Measurements from ENCODE around the gene EHBP1.

Gene EHBP1

GRCh38 chr2:62966991-62967390, 261.5 kb downstream of the EHBP1 start:
- TF ChIP-seq, protein P1, sequence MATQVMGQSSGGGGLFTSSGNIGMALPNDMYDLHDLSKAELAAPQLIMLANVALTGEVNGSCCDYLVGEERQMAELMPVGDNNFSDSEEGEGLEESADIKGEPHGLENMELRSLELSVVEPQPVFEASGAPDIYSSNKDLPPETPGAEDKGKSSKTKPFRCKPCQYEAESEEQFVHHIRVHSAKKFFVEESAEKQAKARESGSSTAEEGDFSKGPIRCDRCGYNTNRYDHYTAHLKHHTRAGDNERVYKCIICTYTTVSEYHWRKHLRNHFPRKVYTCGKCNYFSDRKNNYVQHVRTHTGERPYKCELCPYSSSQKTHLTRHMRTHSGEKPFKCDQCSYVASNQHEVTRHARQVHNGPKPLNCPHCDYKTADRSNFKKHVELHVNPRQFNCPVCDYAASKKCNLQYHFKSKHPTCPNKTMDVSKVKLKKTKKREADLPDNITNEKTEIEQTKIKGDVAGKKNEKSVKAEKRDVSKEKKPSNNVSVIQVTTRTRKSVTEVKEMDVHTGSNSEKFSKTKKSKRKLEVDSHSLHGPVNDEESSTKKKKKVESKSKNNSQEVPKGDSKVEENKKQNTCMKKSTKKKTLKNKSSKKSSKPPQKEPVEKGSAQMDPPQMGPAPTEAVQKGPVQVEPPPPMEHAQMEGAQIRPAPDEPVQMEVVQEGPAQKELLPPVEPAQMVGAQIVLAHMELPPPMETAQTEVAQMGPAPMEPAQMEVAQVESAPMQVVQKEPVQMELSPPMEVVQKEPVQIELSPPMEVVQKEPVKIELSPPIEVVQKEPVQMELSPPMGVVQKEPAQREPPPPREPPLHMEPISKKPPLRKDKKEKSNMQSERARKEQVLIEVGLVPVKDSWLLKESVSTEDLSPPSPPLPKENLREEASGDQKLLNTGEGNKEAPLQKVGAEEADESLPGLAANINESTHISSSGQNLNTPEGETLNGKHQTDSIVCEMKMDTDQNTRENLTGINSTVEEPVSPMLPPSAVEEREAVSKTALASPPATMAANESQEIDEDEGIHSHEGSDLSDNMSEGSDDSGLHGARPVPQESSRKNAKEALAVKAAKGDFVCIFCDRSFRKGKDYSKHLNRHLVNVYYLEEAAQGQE (IDR thresholded peaks at IDR 0.05; ENCODE audit: insufficient read depth in 1 of 2, low read depth in 2 of 2, low read length in 2 of 2), result no peak
- TF ChIP-seq SIN3A (IDR thresholded peaks at IDR 0.05; ENCODE audit: borderline replicate concordance, insufficient read depth, low read length) (no peak), TAF1 (IDR thresholded peaks at IDR 0.05; ENCODE audit: borderline replicate concordance, insufficient read depth, low read length) (no peak)

DNA sequence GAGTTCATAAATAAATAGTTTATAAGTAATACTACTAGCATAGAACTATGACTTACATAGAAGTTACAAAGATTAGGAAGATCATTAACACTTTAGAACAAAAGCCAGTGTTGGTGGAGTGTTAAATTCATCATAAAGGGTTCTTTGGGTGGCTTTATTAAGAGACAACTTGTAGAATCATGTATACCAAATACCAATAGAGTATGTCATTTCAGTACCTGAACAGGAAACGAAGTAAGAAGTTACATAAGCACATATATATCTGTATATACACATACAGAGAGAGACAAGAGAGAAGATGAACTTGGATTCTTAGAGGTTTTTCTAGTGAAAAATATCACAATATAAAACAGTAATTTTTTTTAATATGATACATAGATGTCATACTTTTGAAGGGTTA, 262.7 kb downstream of the EHBP1 start:
- TF ChIP-seq TAF1 (IDR thresholded peaks at IDR 0.05; ENCODE audit: borderline replicate concordance, insufficient read depth, low read length), result no peak
- TF ChIP-seq POLR2AphosphoS5 (IDR thresholded peaks at IDR 0.05; ENCODE audit: low read depth, low read length), result no peak

DNA sequence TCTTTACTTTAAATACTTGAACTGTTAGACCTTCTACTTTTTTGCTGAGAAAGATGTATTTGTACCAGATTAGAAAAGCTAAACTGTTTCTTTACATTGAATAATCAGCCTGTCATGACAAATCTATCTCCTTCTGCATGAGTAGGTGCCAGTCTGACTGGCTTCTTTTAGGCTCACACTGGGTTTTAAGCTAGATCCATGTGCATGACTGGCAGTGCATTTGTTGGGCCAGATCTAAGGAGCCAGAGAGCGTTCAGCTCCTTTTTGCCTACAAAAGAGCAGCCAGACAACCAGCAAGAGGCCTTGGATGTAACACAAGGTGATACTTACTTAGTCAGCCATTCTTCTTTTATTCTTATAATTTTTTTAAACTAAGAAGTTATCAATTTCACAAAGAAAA, 263.2 kb downstream of the EHBP1 start:
- no peak for TF ChIP-seq POLR2AphosphoS5 (IDR thresholded peaks at IDR 0.05; ENCODE audit: low read depth, low read length)
- no peak for TF ChIP-seq FOXP2 (optimal IDR thresholded peaks at IDR 0.05; ENCODE audit: borderline replicate concordance, extremely low read depth, extremely low read length, insufficient read depth)
- TF ChIP-seq, protein P1 (IDR thresholded peaks at IDR 0.05; ENCODE audit: insufficient read depth in 1 of 2, low read depth in 2 of 2, low read length in 2 of 2), result no peak
- no peak for TF ChIP-seq SIN3A (IDR thresholded peaks at IDR 0.05; ENCODE audit: borderline replicate concordance, insufficient read depth, low read length)
- TF ChIP-seq TAF1 (IDR thresholded peaks at IDR 0.05; ENCODE audit: borderline replicate concordance, insufficient read depth, low read length), result no peak

- no peak for TF ChIP-seq SIN3A (IDR thresholded peaks at IDR 0.05; ENCODE audit: borderline replicate concordance, insufficient read depth, low read length)
Observed at GRCh38 chr2:62971936-62972335, 266.4 kb downstream of the EHBP1 start.

DNA sequence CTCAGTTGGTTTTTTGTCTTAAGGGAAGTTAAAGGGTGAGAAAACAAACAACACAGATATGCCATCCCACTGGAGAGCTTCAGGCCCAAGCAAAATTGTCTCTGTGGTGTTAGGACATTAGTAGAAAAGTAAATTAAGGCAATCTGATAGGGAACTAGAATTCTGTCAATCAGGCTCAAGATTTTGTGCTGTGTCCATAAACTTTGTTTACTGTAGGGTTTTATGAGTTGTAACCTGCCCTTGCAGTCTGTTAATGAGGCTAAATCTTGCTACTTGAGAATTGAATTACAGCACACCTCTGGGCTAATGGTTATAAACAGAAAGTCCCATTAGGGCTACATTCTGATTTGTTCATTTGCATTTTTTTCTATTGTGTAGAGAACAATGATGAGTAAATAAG, 267.1 kb downstream of the EHBP1 start:
- no peak for TF ChIP-seq SIN3A (IDR thresholded peaks at IDR 0.05; ENCODE audit: borderline replicate concordance, insufficient read depth, low read length)
- no peak for TF ChIP-seq TAF1 (IDR thresholded peaks at IDR 0.05; ENCODE audit: borderline replicate concordance, insufficient read depth, low read length)
- no peak for TF ChIP-seq POLR2AphosphoS5 (IDR thresholded peaks at IDR 0.05; ENCODE audit: low read depth, low read length)
- no peak for TF ChIP-seq FOXP2 (optimal IDR thresholded peaks at IDR 0.05; ENCODE audit: borderline replicate concordance, extremely low read depth, extremely low read length, insufficient read depth)
- TF ChIP-seq, protein P1 (IDR thresholded peaks at IDR 0.05; ENCODE audit: insufficient read depth in 1 of 2, low read depth in 2 of 2, low read length in 2 of 2), result no peak

DNA sequence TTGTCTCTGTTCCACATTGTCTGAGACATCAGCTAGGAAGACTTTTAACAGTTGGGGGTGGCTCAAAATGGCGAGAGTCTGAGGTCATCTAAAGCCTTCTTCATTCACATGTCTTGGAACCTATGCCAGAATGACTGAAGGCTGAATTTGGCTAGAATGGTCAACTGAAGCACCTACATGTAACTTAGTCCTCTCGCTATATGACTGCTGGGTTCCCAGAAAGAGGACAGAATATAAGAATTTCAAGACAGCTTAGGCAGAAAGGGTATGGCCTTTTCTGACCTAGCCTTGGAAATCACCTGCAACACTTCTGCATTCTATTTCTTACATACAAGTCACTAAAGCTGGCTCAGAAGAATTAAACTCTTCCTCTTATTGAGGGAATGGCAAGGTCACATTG, 269.5 kb downstream of the EHBP1 start:
- TF ChIP-seq TAF1 (IDR thresholded peaks at IDR 0.05; ENCODE audit: borderline replicate concordance, insufficient read depth, low read length) (no peak), POLR2AphosphoS5 (IDR thresholded peaks at IDR 0.05; ENCODE audit: low read depth, low read length) (no peak), FOXP2 (optimal IDR thresholded peaks at IDR 0.05; ENCODE audit: borderline replicate concordance, extremely low read depth, extremely low read length, insufficient read depth) (no peak), SIN3A (IDR thresholded peaks at IDR 0.05; ENCODE audit: borderline replicate concordance, insufficient read depth, low read length) (no peak)
- TF ChIP-seq, protein P1 (IDR thresholded peaks at IDR 0.05; ENCODE audit: insufficient read depth in 1 of 2, low read depth in 2 of 2, low read length in 2 of 2), result no peak
